ENCODE data around the gene CD300LF. TPM values are rescaled to one million over a fixed set of nuclear protein-coding genes. Genes with fewer than 3 reads are reported as not detected.

CD300LF gene
- total RNA-seq, 1 donor from 2014 or later, result not detected

DNA sequence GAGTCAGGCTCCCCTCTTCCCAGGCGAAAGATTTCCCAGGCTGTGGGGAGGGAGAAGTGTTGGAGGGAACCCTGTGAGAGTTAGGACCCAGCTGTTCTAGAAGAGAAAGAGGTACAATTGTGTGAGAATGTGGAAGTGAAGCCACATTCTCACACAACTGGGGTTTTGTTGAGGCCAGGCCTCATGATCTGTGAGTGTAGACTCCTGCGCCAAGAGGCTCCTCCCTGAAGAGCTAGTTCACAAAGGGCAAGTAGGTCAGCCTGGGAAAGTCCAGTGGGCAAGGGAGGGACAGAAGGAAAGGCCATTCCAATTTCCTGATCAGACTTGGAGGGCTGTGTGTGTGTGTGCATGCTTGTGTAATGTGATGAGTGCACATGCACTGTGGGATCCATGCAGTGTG, 15.2 kb downstream of the CD300LF start:
- Mint-ChIP-seq H3K27me3 (ENCODE audit: low read depth) (peaks cover 62% of the 10 kb centered on the region), H3K4me3 (no peak overlapping the region), H3K27ac (no peak overlapping the region), H3K4me1 (no peaks in the 10 kb centered on the region), H3K9me3 (no peaks in the 10 kb centered on the region), H3K36me3 (no peaks in the 10 kb centered on the region)
- TF ChIP-seq, protein P1, sequence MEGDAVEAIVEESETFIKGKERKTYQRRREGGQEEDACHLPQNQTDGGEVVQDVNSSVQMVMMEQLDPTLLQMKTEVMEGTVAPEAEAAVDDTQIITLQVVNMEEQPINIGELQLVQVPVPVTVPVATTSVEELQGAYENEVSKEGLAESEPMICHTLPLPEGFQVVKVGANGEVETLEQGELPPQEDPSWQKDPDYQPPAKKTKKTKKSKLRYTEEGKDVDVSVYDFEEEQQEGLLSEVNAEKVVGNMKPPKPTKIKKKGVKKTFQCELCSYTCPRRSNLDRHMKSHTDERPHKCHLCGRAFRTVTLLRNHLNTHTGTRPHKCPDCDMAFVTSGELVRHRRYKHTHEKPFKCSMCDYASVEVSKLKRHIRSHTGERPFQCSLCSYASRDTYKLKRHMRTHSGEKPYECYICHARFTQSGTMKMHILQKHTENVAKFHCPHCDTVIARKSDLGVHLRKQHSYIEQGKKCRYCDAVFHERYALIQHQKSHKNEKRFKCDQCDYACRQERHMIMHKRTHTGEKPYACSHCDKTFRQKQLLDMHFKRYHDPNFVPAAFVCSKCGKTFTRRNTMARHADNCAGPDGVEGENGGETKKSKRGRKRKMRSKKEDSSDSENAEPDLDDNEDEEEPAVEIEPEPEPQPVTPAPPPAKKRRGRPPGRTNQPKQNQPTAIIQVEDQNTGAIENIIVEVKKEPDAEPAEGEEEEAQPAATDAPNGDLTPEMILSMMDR (IDR thresholded peaks at IDR 0.05; ENCODE audit: unreplicated experiment), result no peak
- DNase-seq (ENCODE audit: low spot score in 2 of 2, unreplicated experiment in 2 of 2), result no peak

DNA sequence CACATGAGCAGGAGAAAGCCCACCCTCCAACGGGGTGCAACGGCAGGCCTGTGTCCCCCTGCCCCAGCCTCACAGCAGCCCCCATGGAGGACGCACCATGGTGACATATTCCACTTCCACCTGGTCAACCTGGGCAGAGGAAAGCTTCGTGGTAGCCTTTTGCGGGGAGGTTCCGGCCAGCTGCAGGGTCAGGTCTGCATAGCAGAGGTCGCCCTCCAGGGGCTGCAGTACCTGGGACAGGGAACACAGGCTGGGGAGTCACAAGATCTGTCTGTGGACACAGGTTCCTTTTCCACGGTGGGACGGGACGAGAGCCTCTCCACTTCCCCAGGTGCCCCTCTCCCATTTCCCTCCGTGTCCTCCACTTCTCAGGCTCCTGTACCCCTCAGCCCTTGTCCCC, 17.1 kb downstream of the CD300LF start:
- peaks cover 70% of the 10 kb centered on the region for H3K27me3 Mint-ChIP-seq (ENCODE audit: low read depth)
- no peak for DNase-seq (ENCODE audit: low spot score in 2 of 2, unreplicated experiment in 2 of 2)

DNA sequence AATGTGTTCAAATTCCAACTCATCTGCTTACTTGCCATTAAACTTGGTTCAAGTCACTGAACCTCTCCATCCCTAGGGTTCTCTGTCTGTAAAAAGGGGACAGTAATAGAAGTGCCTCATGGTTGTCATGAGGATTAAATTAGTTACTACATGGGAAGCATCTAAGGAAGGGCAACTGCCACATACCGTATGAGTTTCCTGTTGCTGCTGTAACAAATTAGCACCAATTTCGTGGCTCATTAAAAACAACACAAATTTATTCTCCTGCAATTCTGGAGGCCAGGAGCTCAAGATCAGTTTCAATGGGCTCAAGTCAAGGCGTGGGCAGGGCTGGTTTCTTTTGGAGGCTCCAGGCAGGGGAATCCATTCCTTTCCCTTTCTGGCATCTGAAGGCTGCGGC, 18.6 kb downstream of the CD300LF start:
- H3K4me3 Mint-ChIP-seq, result no peak overlapping the region
- H3K27me3 Mint-ChIP-seq (ENCODE audit: low read depth), result peaks cover 76% of the 10 kb centered on the region

More for the DNA sequence above, 17.1 kb downstream of the CD300LF start:
- Mint-ChIP-seq H3K9me3 (no peaks in the 10 kb centered on the region), H3K36me3 (no peaks in the 10 kb centered on the region), H3K4me3 (no peak overlapping the region), H3K4me1 (no peaks in the 10 kb centered on the region), H3K27ac (no peak overlapping the region)
- TF ChIP-seq, protein P1 (IDR thresholded peaks at IDR 0.05; ENCODE audit: unreplicated experiment), result no peak

DNA sequence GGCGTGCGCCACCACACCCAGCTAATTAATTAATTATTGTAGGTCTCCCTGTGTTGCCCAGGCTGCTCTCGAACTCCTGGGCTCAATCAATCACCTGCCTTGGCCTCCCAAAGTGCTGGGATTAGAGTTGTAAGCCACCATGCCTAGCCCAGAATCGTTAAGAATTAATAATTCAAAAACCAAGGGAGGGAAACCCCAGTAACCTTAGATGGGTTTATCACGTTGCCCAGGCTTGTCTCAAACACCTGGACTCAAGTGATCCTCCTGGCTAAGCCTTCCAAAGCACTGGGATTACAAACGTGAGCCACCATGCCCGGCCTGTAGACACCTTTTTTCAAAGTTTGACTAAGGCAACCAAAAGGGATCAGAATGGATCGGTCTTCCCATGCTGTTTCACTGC, 21.6 kb downstream of the CD300LF start:
- no peak overlapping the region for H3K27ac Mint-ChIP-seq
- H3K4me1 Mint-ChIP-seq, result no peaks in the 10 kb centered on the region
- H3K36me3 Mint-ChIP-seq, result no peaks in the 10 kb centered on the region
- no peaks in the 10 kb centered on the region for H3K9me3 Mint-ChIP-seq
- no peak for DNase-seq (ENCODE audit: low spot score in 2 of 2, unreplicated experiment in 2 of 2)
- TF ChIP-seq, protein P1 (IDR thresholded peaks at IDR 0.05; ENCODE audit: unreplicated experiment), result no peak
- peaks cover 70% of the 10 kb centered on the region for H3K27me3 Mint-ChIP-seq (ENCODE audit: low read depth)
- H3K4me3 Mint-ChIP-seq, result no peak overlapping the region

More for the DNA sequence above, 18.6 kb downstream of the CD300LF start:
- TF ChIP-seq, protein P1 (IDR thresholded peaks at IDR 0.05; ENCODE audit: unreplicated experiment), result no peak
- DNase-seq (ENCODE audit: low spot score in 2 of 2, unreplicated experiment in 2 of 2), result no peak
- H3K36me3 Mint-ChIP-seq, result no peaks in the 10 kb centered on the region
- H3K4me1 Mint-ChIP-seq, result no peaks in the 10 kb centered on the region
- no peaks in the 10 kb centered on the region for H3K9me3 Mint-ChIP-seq
- no peak overlapping the region for H3K27ac Mint-ChIP-seq

DNA sequence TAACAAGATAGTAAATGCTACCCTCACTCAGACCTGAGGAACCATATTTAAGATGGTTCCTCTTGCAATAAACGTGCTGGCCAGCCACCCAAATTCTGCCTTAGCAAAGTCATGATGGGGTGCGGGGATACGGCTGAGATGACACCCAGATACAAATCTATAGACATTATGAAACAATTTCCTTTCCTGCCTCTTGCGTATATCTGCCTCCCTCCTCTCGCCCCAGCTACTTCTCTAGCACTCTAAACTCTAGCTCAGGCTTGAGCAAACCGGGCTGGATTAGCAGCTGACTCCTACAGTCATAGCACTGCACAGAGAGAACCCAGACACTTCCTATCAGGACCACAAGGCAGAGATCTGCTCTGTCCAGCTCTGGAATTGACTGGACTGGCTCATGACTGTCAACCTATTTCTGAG, 22.3 kb downstream of the CD300LF start:
- H3K27ac Mint-ChIP-seq, result no peak overlapping the region
- H3K4me3 Mint-ChIP-seq, result no peak overlapping the region
- H3K27me3 Mint-ChIP-seq (ENCODE audit: low read depth), result peaks cover 70% of the 10 kb centered on the region
- H3K4me1 Mint-ChIP-seq, result no peaks in the 10 kb centered on the region
- no peaks in the 10 kb centered on the region for H3K36me3 Mint-ChIP-seq
- DNase-seq (ENCODE audit: low spot score in 2 of 2, unreplicated experiment in 2 of 2), result no peak
- H3K9me3 Mint-ChIP-seq, result no peaks in the 10 kb centered on the region
- TF ChIP-seq, protein P1 (IDR thresholded peaks at IDR 0.05; ENCODE audit: unreplicated experiment), result no peak

DNA sequence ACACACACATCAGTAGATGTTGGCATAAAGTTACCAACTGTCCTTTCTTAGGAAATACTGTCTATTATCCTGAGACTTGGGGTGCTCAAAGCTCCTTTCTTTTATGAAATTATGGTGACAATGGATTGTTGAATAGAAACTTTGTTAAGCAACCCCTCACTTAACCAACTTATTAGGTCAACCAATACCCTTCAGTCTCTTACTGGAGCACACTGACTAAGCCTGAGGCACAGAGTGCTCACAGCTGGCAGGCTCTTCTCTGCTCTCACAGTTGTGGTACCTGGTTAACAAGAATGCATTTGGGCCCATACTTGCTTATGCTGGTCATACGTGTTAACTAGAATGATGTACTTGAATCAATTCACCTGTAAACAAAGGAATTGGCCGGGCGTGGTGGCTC, 24.8 kb downstream of the CD300LF start:
- no peak for DNase-seq (ENCODE audit: low spot score in 2 of 2, unreplicated experiment in 2 of 2)
- TF ChIP-seq, protein P1 (IDR thresholded peaks at IDR 0.05; ENCODE audit: unreplicated experiment), result no peak
- Mint-ChIP-seq H3K4me3 (no peak overlapping the region), H3K27me3 (ENCODE audit: low read depth) (peaks cover 63% of the 10 kb centered on the region), H3K4me1 (no peaks in the 10 kb centered on the region), H3K36me3 (no peaks in the 10 kb centered on the region), H3K9me3 (no peaks in the 10 kb centered on the region), H3K27ac (no peak overlapping the region)

Measured in mesothelial cell of epicardium (in vitro differentiated cells).